ENCODE results near the gene SLC6A18. TPM values are rescaled to one million over a fixed set of nuclear protein-coding genes. Genes with fewer than 3 reads are reported as not detected.
"Not testable (repeated sequence)": the region's sequence is repeated elsewhere in the genome, so short reads cannot be mapped to it uniquely, and the experiment has no call there.

Gene SLC6A18
- total and polyA plus RNA-seq, 7 donors = not detected

DNA sequence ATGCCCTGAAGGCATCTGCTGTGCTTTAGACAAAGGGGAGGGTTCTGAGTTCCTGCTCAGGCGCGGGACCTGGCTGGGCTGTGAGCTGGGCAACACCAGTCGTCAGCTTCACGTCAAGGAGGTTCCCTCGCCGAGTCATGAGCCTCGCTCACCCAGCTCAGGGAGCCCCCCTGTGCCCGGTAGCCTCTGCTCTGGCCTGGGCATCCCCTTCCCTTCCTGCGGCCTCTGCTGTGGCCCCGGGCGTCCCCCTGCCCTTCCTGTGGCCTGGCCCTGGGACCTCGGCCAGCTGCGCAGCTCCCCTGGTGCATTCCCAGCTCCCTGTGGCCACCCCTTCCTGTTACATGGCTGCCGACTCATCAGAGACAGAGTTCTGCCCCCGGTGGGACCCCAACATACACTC is 39.8 kb downstream of the SLC6A18 start:
- no peaks in the 10 kb centered on the region for H3K4me1 ChIP-seq
- DNase-seq (no peak), ATAC-seq (no peak)
- no peaks in the 10 kb centered on the region for H3K36me3 ChIP-seq (ENCODE audit: insufficient read depth in 1 of 2, low read depth in 1 of 2)
- no peak overlapping the region for H3K27ac ChIP-seq
- H3K9me3 ChIP-seq = peaks cover 6% of the 10 kb centered on the region
- 72 to 79% (median 76%) methylated on average over 15 of the region's 15 CpGs for WGBS, 3 donors
- intact Hi-C loops (cut with DNase I) = no loop called here
- no peak overlapping the region for H3K4me3 ChIP-seq
- peaks cover 0 to 6% (median 0%) of the 10 kb centered on the region in 3 donors for H3K27me3 ChIP-seq (ENCODE audit: insufficient read depth in 3 of 3, low read length in 2 of 3)
- TF ChIP-seq, protein P1, sequence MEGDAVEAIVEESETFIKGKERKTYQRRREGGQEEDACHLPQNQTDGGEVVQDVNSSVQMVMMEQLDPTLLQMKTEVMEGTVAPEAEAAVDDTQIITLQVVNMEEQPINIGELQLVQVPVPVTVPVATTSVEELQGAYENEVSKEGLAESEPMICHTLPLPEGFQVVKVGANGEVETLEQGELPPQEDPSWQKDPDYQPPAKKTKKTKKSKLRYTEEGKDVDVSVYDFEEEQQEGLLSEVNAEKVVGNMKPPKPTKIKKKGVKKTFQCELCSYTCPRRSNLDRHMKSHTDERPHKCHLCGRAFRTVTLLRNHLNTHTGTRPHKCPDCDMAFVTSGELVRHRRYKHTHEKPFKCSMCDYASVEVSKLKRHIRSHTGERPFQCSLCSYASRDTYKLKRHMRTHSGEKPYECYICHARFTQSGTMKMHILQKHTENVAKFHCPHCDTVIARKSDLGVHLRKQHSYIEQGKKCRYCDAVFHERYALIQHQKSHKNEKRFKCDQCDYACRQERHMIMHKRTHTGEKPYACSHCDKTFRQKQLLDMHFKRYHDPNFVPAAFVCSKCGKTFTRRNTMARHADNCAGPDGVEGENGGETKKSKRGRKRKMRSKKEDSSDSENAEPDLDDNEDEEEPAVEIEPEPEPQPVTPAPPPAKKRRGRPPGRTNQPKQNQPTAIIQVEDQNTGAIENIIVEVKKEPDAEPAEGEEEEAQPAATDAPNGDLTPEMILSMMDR (IDR thresholded peaks at IDR 0.05) = no peak

- H3K9me3 ChIP-seq = peaks cover 6% of the 10 kb centered on the region
- 88% methylated on average over 40 of the region's 40 CpGs for WGBS, 3 donors
- no peaks in the 10 kb centered on the region for H3K4me1 ChIP-seq
- no peak overlapping the region for H3K27ac ChIP-seq
- H3K27me3 ChIP-seq (ENCODE audit: insufficient read depth in 3 of 3, low read length in 2 of 3) = peaks cover 0 to 6% (median 0%) of the 10 kb centered on the region in 3 donors
- intact Hi-C loops (cut with DNase I) = no loop called here
- no peak overlapping the region for H3K4me3 ChIP-seq
- TF ChIP-seq, protein P1 (IDR thresholded peaks at IDR 0.05) = no peak
- DNase-seq = no peak
- ATAC-seq = no peak
- no peaks in the 10 kb centered on the region for H3K36me3 ChIP-seq (ENCODE audit: insufficient read depth in 1 of 2, low read depth in 1 of 2)
These were observed 40.6 kb downstream of the SLC6A18 start for GRCh38 chr5:1265461-1266455.

GRCh38 chr5:1266791-1267190 is 41.6 kb downstream of the SLC6A18 start:
- H3K9me3 ChIP-seq = peaks cover 6% of the 10 kb centered on the region
- intact Hi-C loops (cut with DNase I) = no loop called here
- WGBS, 3 donors = 82 to 84% (median 83%) methylated on average over 9 of the region's 9 CpGs
- no peak overlapping the region for H3K27ac ChIP-seq
- H3K4me1 ChIP-seq = no peaks in the 10 kb centered on the region
- DNase-seq (no peak), ATAC-seq (no peak)
- peaks cover 0 to 6% (median 0%) of the 10 kb centered on the region in 3 donors for H3K27me3 ChIP-seq (ENCODE audit: insufficient read depth in 3 of 3, low read length in 2 of 3)
- H3K4me3 ChIP-seq = no peak overlapping the region
- no peaks in the 10 kb centered on the region for H3K36me3 ChIP-seq (ENCODE audit: insufficient read depth in 1 of 2, low read depth in 1 of 2)
- TF ChIP-seq, protein P1 (IDR thresholded peaks at IDR 0.05) = no peak

GRCh38 chr5:1267464-1267863 is 42.3 kb downstream of the SLC6A18 start:
- H3K4me3 ChIP-seq; H3K9me3 ChIP-seq; H3K4me1 ChIP-seq; H3K27me3 ChIP-seq (ENCODE audit: insufficient read depth in 3 of 3, low read length in 2 of 3); ATAC-seq; DNase-seq; H3K27ac ChIP-seq; intact Hi-C loops (cut with DNase I); H3K36me3 ChIP-seq (ENCODE audit: insufficient read depth in 1 of 2, low read depth in 1 of 2): not testable (repeated sequence)
- WGBS, 3 donors = 93 to 98% (median 94%) methylated on average over 5 of the region's 5 CpGs

DNA sequence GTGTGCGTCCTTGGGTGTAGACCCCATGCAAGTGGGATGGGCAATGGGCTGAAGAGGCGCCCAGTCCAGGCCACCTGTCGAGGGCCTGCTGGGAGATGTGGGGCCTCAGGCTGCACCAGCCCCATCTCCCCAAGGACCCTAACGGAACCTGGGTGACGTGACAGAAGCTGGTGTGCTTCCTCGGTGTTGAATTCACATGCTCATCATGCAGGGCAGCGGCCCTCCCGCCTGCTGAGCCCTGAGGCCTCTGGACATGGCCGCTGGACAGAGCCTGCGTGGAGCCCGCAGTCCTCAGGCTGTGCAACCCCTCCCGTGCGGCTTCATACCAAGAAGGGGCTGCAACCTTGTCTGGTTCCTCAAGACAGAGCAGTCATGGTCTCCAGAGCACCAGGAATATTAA is 42.9 kb downstream of the SLC6A18 start:
- peaks cover 0 to 2% (median 0%) of the 10 kb centered on the region in 3 donors for H3K27me3 ChIP-seq (ENCODE audit: insufficient read depth in 3 of 3, low read length in 2 of 3)
- DNase-seq (no peak), ATAC-seq (no peak)
- H3K9me3 ChIP-seq = no peaks in the 10 kb centered on the region
- 84 to 87% (median 84%) methylated on average over 13 of the region's 13 CpGs for WGBS, 3 donors
- no peak overlapping the region for H3K4me3 ChIP-seq
- no peaks in the 10 kb centered on the region for H3K36me3 ChIP-seq (ENCODE audit: insufficient read depth in 1 of 2, low read depth in 1 of 2)
- H3K27ac ChIP-seq = no peak overlapping the region
- TF ChIP-seq, protein P1 (IDR thresholded peaks at IDR 0.05) = no peak
- H3K4me1 ChIP-seq = no peaks in the 10 kb centered on the region
- intact Hi-C loops (cut with DNase I) = no loop called here
